ENCODE data around the gene ALKBH5.

ALKBH5 gene

DNA sequence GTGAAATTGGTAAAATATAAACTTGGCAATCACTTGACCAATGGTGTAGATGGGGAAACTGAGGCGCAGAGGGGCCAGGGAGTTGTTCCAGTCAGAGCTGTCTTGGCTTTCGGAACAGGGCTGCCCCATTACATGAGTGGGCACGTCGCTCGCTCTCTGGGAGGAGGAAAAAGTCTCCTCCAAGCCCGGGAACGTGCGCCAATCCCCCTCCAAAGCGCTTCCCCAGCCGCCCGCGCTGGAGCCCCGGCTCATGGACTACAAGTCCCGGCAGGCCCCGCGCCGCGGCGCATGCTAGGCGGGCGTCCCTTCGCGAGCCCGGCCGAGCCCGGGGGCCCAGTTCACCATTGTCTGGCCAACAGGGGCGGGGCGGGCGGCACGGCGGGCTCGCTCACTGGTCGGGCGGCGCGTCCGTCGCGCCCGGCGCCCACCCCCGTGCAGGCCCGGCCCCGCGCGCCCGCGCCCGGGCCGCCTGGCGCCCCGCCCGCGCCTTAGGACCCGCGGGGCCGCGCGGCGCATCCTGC lies 41.6 kb downstream of the ALKBH5 start, which contains the start of gene LLGL1:
Gene LLGL1, plus strand, starts transcription at position 515 of the 521 bp plus-strand sequence. CDS start 48 bp downstream, outside the sequence.
- Histone ChIP-seq H3K4me3 (ENCODE audit: low read length) (peak within 1 kb of the TSS; percentile 80), H3K27ac (ENCODE audit: low read depth, low read length) (no peak within 1 kb of the TSS), H3K36me3 (ENCODE audit: control insufficient read depth, low read length) (no peaks in the 10 kb centered on the region), H3F3A (ENCODE audit: control insufficient read depth, insufficient read depth) (no peaks in the 10 kb centered on the region), H3K79me2 (ENCODE audit: control insufficient read depth, low read length) (peaks cover 8% of the 10 kb centered on the region), H3K4me2 (ENCODE audit: low read length) (peak within 1 kb of the TSS; percentile 77), H3K27me3 (ENCODE audit: control insufficient read depth, low read length) (no peaks in the 10 kb centered on the region), H4K20me1 (ENCODE audit: control insufficient read depth, insufficient read depth, low read depth, low read length) (no peaks in the 10 kb centered on the region), H3K9me2 (replicated peaks; ENCODE audit: control insufficient read depth, low read length) (no peaks in the 10 kb centered on the region), H3K4me1 (ENCODE audit: control insufficient read depth, low read length) (peaks cover 14% of the 10 kb centered on the region), H3K9me3 (ENCODE audit: control insufficient read depth, insufficient read depth, low read length) (no peaks in the 10 kb centered on the region)
- TF ChIP-seq EZH2phosphoT487 (IDR thresholded peaks at IDR 0.05; ENCODE audit: borderline replicate concordance, low read length), result no peak
- TF ChIP-seq, protein P1, sequence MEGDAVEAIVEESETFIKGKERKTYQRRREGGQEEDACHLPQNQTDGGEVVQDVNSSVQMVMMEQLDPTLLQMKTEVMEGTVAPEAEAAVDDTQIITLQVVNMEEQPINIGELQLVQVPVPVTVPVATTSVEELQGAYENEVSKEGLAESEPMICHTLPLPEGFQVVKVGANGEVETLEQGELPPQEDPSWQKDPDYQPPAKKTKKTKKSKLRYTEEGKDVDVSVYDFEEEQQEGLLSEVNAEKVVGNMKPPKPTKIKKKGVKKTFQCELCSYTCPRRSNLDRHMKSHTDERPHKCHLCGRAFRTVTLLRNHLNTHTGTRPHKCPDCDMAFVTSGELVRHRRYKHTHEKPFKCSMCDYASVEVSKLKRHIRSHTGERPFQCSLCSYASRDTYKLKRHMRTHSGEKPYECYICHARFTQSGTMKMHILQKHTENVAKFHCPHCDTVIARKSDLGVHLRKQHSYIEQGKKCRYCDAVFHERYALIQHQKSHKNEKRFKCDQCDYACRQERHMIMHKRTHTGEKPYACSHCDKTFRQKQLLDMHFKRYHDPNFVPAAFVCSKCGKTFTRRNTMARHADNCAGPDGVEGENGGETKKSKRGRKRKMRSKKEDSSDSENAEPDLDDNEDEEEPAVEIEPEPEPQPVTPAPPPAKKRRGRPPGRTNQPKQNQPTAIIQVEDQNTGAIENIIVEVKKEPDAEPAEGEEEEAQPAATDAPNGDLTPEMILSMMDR (IDR thresholded peaks at IDR 0.05; ENCODE audit: low read depth, low read length, poor library complexity, severe bottlenecking), result no peak

DNA sequence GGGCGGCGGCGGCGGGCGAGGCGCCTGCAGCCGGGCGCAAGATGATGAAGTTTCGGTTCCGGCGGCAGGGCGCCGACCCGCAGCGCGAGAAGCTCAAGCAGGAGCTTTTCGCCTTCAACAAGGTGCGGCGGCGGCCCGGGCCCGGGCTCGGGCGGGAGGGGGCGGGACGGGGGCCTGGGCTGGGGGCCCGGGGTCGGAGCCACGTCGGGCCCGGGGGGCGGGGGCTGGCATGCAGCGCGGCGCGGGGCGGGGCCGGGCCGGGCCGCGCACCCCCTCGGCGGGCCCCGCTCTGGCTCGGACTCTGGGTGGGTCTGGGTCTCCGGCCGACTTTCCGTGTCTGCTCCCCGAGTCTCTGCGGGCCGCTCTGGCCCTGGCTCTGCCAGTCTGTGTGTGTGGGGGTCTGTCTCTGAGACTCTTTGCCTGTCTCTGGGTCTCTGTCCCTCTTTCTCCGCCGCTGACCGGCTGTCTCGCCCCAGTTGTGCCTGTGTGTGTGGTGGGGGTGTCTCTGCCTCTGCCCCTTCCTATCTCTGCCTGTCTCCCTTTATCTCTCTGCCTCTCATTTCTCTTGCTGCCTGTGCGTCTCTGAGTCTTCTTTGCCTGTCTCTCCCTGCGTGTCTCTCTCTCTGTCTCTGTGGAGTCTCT lies 42.1 kb downstream of the ALKBH5 start:
- Histone ChIP-seq H3K36me3 (ENCODE audit: control insufficient read depth, low read length) (no peaks in the 10 kb centered on the region), H3K79me2 (ENCODE audit: control insufficient read depth, low read length) (peaks cover 8% of the 10 kb centered on the region), H3K27ac (ENCODE audit: low read depth, low read length) (no peak overlapping the region), H3K4me3 (ENCODE audit: low read length) (peak overlapping the region; percentile 80), H3F3A (ENCODE audit: control insufficient read depth, insufficient read depth) (no peaks in the 10 kb centered on the region), H3K4me2 (ENCODE audit: low read length) (peak overlapping the region; percentile 77), H3K27me3 (ENCODE audit: control insufficient read depth, low read length) (no peaks in the 10 kb centered on the region), H3K4me1 (ENCODE audit: control insufficient read depth, low read length) (peaks cover 14% of the 10 kb centered on the region), H4K20me1 (ENCODE audit: control insufficient read depth, insufficient read depth, low read depth, low read length) (no peaks in the 10 kb centered on the region), H3K9me2 (replicated peaks; ENCODE audit: control insufficient read depth, low read length) (no peaks in the 10 kb centered on the region), H3K9me3 (ENCODE audit: control insufficient read depth, insufficient read depth, low read length) (no peaks in the 10 kb centered on the region)
- TF ChIP-seq EZH2phosphoT487 (IDR thresholded peaks at IDR 0.05; ENCODE audit: borderline replicate concordance, low read length), result no peak
- TF ChIP-seq, protein P1 (IDR thresholded peaks at IDR 0.05; ENCODE audit: low read depth, low read length, poor library complexity, severe bottlenecking), result no peak

DNA sequence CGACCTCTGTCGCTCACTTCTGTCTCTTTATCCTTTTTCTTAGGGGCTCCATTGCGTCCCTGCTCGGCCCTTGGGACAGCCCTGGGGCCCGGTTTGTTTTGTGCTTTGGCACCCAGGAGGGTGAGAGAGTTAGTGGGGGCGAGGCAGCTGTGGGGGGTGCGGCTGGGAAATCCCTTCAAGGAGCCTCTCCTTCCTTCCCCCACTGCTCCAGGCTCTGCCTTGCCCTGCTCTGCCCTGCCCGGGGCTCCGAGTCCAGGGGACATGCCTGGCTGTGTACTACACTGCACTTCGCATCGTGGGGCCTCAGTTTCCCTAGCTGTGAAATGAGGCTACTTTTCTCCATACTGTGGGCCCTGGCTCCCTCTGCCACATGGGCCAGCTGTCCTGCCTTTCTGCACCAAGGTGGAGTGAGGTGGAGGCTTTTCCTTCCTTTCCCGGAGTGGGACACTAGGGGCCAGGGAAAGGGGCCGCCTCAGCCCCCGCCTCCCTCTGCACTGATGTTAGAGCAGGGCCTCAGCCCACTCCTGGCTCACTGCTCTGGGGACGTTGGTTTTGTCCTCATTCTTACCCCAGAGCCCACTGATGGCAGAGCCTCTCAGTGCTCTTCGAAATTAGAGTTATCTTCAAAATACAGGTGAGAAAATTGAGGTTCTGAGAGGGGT lies 42.8 kb downstream of the ALKBH5 start:
- Histone ChIP-seq H3K27me3 (ENCODE audit: control insufficient read depth, low read length) (no peaks in the 10 kb centered on the region), H3F3A (ENCODE audit: control insufficient read depth, insufficient read depth) (no peaks in the 10 kb centered on the region), H3K9me3 (ENCODE audit: control insufficient read depth, insufficient read depth, low read length) (no peaks in the 10 kb centered on the region), H3K79me2 (ENCODE audit: control insufficient read depth, low read length) (peaks cover 8% of the 10 kb centered on the region), H3K27ac (ENCODE audit: low read depth, low read length) (no peak overlapping the region), H3K4me1 (ENCODE audit: control insufficient read depth, low read length) (peaks cover 14% of the 10 kb centered on the region), H3K9me2 (replicated peaks; ENCODE audit: control insufficient read depth, low read length) (no peaks in the 10 kb centered on the region), H4K20me1 (ENCODE audit: control insufficient read depth, insufficient read depth, low read depth, low read length) (no peaks in the 10 kb centered on the region), H3K36me3 (ENCODE audit: control insufficient read depth, low read length) (no peaks in the 10 kb centered on the region), H3K4me3 (ENCODE audit: low read length) (peak overlapping the region; percentile 80), H3K4me2 (ENCODE audit: low read length) (peak overlapping the region; percentile 77)
- TF ChIP-seq, protein P1 (IDR thresholded peaks at IDR 0.05; ENCODE audit: low read depth, low read length, poor library complexity, severe bottlenecking), result no peak
- no peak for TF ChIP-seq EZH2phosphoT487 (IDR thresholded peaks at IDR 0.05; ENCODE audit: borderline replicate concordance, low read length)
